ENCODE measurements around the gene SP7. TPM values are rescaled to one million over a fixed set of nuclear protein-coding genes. Genes with fewer than 3 reads are reported as not detected.
A peak's percentile ranks its signal among the peaks of the same experiment; 100 is the strongest.
"Not testable (repeated sequence)": the region's sequence is repeated elsewhere in the genome, so short reads cannot be mapped to it uniquely, and the experiment has no call there.

Gene SP7
- total RNA-seq, 1 donor from 2014 or later, result 0.22 TPM

GRCh38 chr12:53302903-53303302, 33.3 kb downstream of the SP7 start:
- peaks cover 16% of the 10 kb centered on the region for H3K36me3 Mint-ChIP-seq
- peak overlapping the region; percentile 34 for H3K4me3 Mint-ChIP-seq
- no peaks in the 10 kb centered on the region for H3K27me3 Mint-ChIP-seq
- no peaks in the 10 kb centered on the region for H3K9me3 Mint-ChIP-seq
- no peak overlapping the region for H3K27ac Mint-ChIP-seq
- no peak for TF ChIP-seq CTCF (conservative IDR thresholded peaks at IDR 0.05)
- peaks cover 24% of the 10 kb centered on the region for H3K4me1 Mint-ChIP-seq (ENCODE audit: unreplicated experiment)
- DNase-seq (ENCODE audit: extremely low spot score, unreplicated experiment), result no peak

DNA sequence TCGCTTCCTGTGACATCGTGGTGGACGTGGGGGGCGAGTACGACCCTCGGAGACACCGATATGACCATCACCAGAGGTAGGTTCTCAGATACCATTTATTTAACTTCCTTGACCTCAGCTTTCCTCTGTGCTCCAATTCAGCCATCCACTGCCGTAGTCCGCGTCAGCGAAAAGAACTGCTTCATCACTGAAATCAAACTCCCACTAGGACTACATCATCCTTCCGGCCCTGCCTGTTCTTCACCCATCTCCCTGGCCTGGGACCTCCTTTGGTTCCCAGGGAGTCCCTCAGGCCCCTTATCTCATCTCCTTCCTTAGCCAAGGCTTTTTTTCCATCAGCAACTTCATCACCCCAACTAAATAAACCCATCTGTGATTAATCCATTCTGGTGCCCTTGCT, 36.0 kb downstream of the SP7 start:
- no peaks in the 10 kb centered on the region for H3K27me3 Mint-ChIP-seq
- H3K4me1 Mint-ChIP-seq (ENCODE audit: unreplicated experiment), result peaks cover 34% of the 10 kb centered on the region
- peak overlapping the region; percentile 95 for H3K27ac Mint-ChIP-seq
- no peaks in the 10 kb centered on the region for H3K9me3 Mint-ChIP-seq
- no peak for TF ChIP-seq CTCF (conservative IDR thresholded peaks at IDR 0.05)
- peaks cover 12% of the 10 kb centered on the region for H3K36me3 Mint-ChIP-seq
- no peak for DNase-seq (ENCODE audit: extremely low spot score, unreplicated experiment)
- peak overlapping the region; percentile 99 for H3K4me3 Mint-ChIP-seq

DNA sequence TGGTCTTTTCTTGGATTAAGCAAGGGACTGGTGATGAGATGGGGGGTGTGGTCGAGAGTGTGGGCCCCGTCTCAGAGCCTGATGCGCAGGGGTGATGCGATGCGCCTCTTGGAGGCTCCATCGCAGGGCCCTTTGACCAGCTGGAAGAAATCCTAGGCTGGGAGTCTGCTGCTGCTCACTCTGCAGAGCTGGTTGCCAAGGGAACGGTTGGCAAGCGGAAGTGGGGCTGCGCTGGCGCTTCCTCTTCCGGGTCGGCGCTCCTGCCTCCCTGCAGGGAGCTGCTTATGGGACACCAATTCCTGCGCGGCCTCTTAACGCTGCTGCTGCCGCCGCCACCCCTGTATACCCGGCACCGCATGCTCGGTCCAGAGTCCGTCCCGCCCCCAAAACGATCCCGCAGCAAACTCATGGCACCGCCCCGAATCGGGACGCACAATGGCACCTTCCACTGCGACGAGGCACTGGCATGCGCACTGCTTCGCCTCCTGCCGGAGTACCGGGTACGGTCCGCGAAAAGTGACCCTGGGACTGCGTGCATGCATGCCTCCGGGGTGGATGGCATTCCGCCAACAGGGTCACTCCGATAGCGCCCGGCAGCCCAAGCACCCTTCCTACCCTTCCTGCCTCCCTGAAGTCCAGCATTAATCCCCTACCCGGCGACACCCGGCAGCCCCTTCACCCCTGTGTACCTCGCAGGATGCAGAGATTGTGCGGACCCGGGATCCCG, 36.5 kb downstream of the SP7 start, which contains the start of gene MYG1:
Gene MYG1, plus strand, starts transcription at position 242 of the 727 bp plus-strand sequence. Its CDS starts 43 bp downstream, at position 285.
- peaks cover 12% of the 10 kb centered on the region for H3K36me3 Mint-ChIP-seq
- peak within 1 kb of the TSS; percentile 99 for H3K4me3 Mint-ChIP-seq
- no peaks in the 10 kb centered on the region for H3K9me3 Mint-ChIP-seq
- no peaks in the 10 kb centered on the region for H3K27me3 Mint-ChIP-seq
- peak; percentile 56 for TF ChIP-seq CTCF (conservative IDR thresholded peaks at IDR 0.05)
- DNase-seq (ENCODE audit: extremely low spot score, unreplicated experiment), result peak; percentile 87
- H3K4me1 Mint-ChIP-seq (ENCODE audit: unreplicated experiment), result peaks cover 40% of the 10 kb centered on the region
- peak within 1 kb of the TSS; percentile 95 for H3K27ac Mint-ChIP-seq

- peaks cover 12% of the 10 kb centered on the region for H3K36me3 Mint-ChIP-seq
- no peak for DNase-seq (ENCODE audit: extremely low spot score, unreplicated experiment)
- peaks cover 40% of the 10 kb centered on the region for H3K4me1 Mint-ChIP-seq (ENCODE audit: unreplicated experiment)
- peak overlapping the region; percentile 95 for H3K27ac Mint-ChIP-seq
- no peaks in the 10 kb centered on the region for H3K27me3 Mint-ChIP-seq
- H3K9me3 Mint-ChIP-seq, result no peaks in the 10 kb centered on the region
- peak overlapping the region; percentile 99 for H3K4me3 Mint-ChIP-seq
- TF ChIP-seq CTCF (conservative IDR thresholded peaks at IDR 0.05), result no peak
These were observed 37.1 kb downstream of the SP7 start for GRCh38 chr12:53299101-53299453.

- Mint-ChIP-seq H3K27ac (peak overlapping the region; percentile 78), H3K36me3 (peaks cover 16% of the 10 kb centered on the region), H3K27me3 (no peaks in the 10 kb centered on the region), H3K4me1 (ENCODE audit: unreplicated experiment) (peaks cover 40% of the 10 kb centered on the region), H3K4me3 (peak overlapping the region; percentile 61), H3K9me3 (no peaks in the 10 kb centered on the region)
- no peak for DNase-seq (ENCODE audit: extremely low spot score, unreplicated experiment)
- no peak for TF ChIP-seq CTCF (conservative IDR thresholded peaks at IDR 0.05)
These were observed 38.0 kb downstream of the SP7 start for GRCh38 chr12:53298164-53298563.

GRCh38 chr12:53297106-53297505, 39.0 kb downstream of the SP7 start:
- H3K4me1 Mint-ChIP-seq (ENCODE audit: unreplicated experiment), result peaks cover 33% of the 10 kb centered on the region
- DNase-seq (ENCODE audit: extremely low spot score, unreplicated experiment); H3K9me3 Mint-ChIP-seq; H3K27me3 Mint-ChIP-seq: not testable (repeated sequence)
- peak overlapping the region; percentile 99 for H3K4me3 Mint-ChIP-seq
- peaks cover 16% of the 10 kb centered on the region for H3K36me3 Mint-ChIP-seq
- peak overlapping the region; percentile 98 for H3K27ac Mint-ChIP-seq

Data from type B pancreatic cell (in vitro differentiated cells).